ENCODE measurements around the gene SGSM2. TPM values are rescaled to one million over a fixed set of nuclear protein-coding genes. Genes with fewer than 3 reads are reported as not detected.

Gene SGSM2
- total and polyA plus RNA-seq, 2 of the 13 experiments (the other 11 are each of a cell fraction or from before 2014, with no cell fraction given): 30.4 to 51.3 TPM

- TF ChIP-seq ZMYM4 (CRISPR knock-in tag; IDR thresholded peaks at IDR 0.05) (0 out of 2 replicates have a peak, but pooled peaks have one; percentile 48), SIX4 (CRISPR knock-in tag; IDR thresholded peaks at IDR 0.05) (peak; percentile 97), ZNF235 (CRISPR knock-in tag; IDR thresholded peaks at IDR 0.05; ENCODE audit: borderline replicate concordance) (no peak), NFYB (CRISPR knock-in tag; IDR thresholded peaks at IDR 0.05) (peak; percentile 71), PHF21A (CRISPR knock-in tag; IDR thresholded peaks at IDR 0.05) (peak; percentile 88), SP2 (CRISPR knock-in tag; IDR thresholded peaks at IDR 0.05) (peak; percentile 56), RAD51 (IDR thresholded peaks at IDR 0.05; ENCODE audit: borderline replicate concordance) (no peak), ARNT2 (CRISPR knock-in tag; IDR thresholded peaks at IDR 0.05; ENCODE audit: low read depth) (no peak), BRF2 (CRISPR knock-in tag; IDR thresholded peaks at IDR 0.05) (no peak), YEATS2 (CRISPR knock-in tag; IDR thresholded peaks at IDR 0.05; ENCODE audit: borderline replicate concordance) (0 out of 2 replicates have a peak, but pooled peaks have one; percentile 23), RFX1 (IDR thresholded peaks at IDR 0.05) (peak; percentile 42; the same call in 1 of the 2 replicates), SAP130 (CRISPR knock-in tag; IDR thresholded peaks at IDR 0.05; ENCODE audit: low read depth) (peak; percentile 47), NFYC (CRISPR knock-in tag; IDR thresholded peaks at IDR 0.05) (peak; percentile 56), HNF4A (CRISPR knock-in tag; IDR thresholded peaks at IDR 0.05) (no peak; the same call in 1 of the 2 replicates)
- TF ChIP-seq, protein P1, sequence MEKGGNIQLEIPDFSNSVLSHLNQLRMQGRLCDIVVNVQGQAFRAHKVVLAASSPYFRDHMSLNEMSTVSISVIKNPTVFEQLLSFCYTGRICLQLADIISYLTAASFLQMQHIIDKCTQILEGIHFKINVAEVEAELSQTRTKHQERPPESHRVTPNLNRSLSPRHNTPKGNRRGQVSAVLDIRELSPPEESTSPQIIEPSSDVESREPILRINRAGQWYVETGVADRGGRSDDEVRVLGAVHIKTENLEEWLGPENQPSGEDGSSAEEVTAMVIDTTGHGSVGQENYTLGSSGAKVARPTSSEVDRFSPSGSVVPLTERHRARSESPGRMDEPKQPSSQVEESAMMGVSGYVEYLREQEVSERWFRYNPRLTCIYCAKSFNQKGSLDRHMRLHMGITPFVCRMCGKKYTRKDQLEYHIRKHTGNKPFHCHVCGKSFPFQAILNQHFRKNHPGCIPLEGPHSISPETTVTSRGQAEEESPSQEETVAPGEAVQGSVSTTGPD (CRISPR knock-in tag; IDR thresholded peaks at IDR 0.05): 0 out of 2 replicates have a peak, but pooled peaks have one; percentile 48
- TF ChIP-seq, protein P2, sequence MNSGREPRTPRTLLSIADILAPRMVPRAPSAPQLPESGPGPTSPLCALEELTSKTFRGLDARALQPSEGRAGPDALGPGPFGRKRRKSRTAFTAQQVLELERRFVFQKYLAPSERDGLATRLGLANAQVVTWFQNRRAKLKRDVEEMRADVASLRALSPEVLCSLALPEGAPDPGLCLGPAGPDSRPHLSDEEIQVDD (CRISPR knock-in tag; IDR thresholded peaks at IDR 0.05; ENCODE audit: borderline replicate concordance): no peak
- TF ChIP-seq, protein P3, sequence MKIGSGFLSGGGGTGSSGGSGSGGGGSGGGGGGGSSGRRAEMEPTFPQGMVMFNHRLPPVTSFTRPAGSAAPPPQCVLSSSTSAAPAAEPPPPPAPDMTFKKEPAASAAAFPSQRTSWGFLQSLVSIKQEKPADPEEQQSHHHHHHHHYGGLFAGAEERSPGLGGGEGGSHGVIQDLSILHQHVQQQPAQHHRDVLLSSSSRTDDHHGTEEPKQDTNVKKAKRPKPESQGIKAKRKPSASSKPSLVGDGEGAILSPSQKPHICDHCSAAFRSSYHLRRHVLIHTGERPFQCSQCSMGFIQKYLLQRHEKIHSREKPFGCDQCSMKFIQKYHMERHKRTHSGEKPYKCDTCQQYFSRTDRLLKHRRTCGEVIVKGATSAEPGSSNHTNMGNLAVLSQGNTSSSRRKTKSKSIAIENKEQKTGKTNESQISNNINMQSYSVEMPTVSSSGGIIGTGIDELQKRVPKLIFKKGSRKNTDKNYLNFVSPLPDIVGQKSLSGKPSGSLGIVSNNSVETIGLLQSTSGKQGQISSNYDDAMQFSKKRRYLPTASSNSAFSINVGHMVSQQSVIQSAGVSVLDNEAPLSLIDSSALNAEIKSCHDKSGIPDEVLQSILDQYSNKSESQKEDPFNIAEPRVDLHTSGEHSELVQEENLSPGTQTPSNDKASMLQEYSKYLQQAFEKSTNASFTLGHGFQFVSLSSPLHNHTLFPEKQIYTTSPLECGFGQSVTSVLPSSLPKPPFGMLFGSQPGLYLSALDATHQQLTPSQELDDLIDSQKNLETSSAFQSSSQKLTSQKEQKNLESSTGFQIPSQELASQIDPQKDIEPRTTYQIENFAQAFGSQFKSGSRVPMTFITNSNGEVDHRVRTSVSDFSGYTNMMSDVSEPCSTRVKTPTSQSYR (CRISPR knock-in tag; IDR thresholded peaks at IDR 0.05; ENCODE audit: borderline replicate concordance): peak; percentile 85
- TF ChIP-seq, protein P4, sequence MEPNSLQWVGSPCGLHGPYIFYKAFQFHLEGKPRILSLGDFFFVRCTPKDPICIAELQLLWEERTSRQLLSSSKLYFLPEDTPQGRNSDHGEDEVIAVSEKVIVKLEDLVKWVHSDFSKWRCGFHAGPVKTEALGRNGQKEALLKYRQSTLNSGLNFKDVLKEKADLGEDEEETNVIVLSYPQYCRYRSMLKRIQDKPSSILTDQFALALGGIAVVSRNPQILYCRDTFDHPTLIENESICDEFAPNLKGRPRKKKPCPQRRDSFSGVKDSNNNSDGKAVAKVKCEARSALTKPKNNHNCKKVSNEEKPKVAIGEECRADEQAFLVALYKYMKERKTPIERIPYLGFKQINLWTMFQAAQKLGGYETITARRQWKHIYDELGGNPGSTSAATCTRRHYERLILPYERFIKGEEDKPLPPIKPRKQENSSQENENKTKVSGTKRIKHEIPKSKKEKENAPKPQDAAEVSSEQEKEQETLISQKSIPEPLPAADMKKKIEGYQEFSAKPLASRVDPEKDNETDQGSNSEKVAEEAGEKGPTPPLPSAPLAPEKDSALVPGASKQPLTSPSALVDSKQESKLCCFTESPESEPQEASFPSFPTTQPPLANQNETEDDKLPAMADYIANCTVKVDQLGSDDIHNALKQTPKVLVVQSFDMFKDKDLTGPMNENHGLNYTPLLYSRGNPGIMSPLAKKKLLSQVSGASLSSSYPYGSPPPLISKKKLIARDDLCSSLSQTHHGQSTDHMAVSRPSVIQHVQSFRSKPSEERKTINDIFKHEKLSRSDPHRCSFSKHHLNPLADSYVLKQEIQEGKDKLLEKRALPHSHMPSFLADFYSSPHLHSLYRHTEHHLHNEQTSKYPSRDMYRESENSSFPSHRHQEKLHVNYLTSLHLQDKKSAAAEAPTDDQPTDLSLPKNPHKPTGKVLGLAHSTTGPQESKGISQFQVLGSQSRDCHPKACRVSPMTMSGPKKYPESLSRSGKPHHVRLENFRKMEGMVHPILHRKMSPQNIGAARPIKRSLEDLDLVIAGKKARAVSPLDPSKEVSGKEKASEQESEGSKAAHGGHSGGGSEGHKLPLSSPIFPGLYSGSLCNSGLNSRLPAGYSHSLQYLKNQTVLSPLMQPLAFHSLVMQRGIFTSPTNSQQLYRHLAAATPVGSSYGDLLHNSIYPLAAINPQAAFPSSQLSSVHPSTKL (CRISPR knock-in tag; IDR thresholded peaks at IDR 0.05): peak; percentile 43
Observed at GRCh38 chr17:2347805-2348685, 10.7 kb downstream of the SGSM2 start (continued).

Data from HepG2 (cell line).